Fibroblast of the aortic adventitia (primary cell): ENCODE data around the gene KRT3. TPM values are rescaled to one million over a fixed set of nuclear protein-coding genes. Genes with fewer than 3 reads are reported as not detected.

Source experiments
- DNase-seq: peaks from one replicate; pipeline ENCODE4 v3.0.0-alpha.2; 2010; ENCODE audit warnings: low read depth
- H3K4me3 ChIP-seq: 2 replicates; pipeline ENCODE4 v1.5.1; 2011; ENCODE audit warnings: low read depth, mild to moderate bottlenecking, control low read depth, low read length, moderate library complexity
- total RNA-seq: library from RNA; depleted of rRNA; stranded (reverse); fragments of >200 nt; gene quantifications from 2 replicates; pipeline ENCODE4 v1.2.3, GENCODE V29; 2012; ENCODE audit warnings: low replicate concordance
- TF ChIP-seq, protein P1 (sequence below): IDR thresholded peaks from 2 replicates; pipeline ENCODE4 v1.5.1; 2011; ENCODE audit warnings: mild to moderate bottlenecking, low read length, control low read depth, inconsistent platforms; ENCODE audit not compliant: insufficient read depth

The KRT3 gene
- not detected in 2 replicates for total RNA-seq

DNA sequence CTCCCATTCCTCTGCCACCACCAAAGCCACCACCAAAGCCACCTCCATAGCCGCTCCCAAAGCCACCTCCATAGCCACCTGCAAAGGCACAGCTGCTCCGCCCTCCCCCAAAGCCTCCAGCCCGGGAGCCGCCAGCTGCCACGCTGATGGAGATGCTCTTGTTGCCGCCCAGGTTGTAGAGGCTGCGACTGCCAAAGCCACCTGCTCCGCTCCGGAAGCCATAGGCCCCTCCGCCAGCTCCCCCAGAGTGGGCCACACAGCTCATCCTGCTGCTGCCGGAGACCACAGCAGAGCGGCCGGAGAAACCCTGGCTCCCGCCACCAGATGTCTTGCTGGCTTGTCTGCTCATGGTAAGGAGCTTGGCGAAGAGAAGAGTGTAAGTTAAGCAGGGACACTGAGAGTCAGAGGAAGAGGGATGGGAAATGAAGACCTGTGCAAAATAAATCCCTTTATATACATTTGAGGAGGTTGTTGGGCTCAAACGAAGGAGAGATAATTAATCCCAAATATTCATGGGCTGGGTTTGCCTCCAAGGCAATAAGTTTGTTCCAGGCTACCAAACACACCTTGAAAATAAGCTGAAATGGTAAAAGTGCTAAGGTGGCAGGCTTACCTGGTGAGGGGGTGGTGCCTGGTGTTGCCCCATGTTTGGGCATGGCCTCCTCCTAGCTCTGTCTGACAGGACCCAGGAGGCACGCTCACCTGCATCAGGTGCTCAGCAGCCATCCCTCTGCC, at the start of gene KRT3:
Gene KRT3 (minus strand): TSS at position 424 of the 735 bp plus-strand sequence. CDS start 75 bp downstream, at position 349.
- TF ChIP-seq, protein P1, sequence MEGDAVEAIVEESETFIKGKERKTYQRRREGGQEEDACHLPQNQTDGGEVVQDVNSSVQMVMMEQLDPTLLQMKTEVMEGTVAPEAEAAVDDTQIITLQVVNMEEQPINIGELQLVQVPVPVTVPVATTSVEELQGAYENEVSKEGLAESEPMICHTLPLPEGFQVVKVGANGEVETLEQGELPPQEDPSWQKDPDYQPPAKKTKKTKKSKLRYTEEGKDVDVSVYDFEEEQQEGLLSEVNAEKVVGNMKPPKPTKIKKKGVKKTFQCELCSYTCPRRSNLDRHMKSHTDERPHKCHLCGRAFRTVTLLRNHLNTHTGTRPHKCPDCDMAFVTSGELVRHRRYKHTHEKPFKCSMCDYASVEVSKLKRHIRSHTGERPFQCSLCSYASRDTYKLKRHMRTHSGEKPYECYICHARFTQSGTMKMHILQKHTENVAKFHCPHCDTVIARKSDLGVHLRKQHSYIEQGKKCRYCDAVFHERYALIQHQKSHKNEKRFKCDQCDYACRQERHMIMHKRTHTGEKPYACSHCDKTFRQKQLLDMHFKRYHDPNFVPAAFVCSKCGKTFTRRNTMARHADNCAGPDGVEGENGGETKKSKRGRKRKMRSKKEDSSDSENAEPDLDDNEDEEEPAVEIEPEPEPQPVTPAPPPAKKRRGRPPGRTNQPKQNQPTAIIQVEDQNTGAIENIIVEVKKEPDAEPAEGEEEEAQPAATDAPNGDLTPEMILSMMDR, result no peak
- no peak within 1 kb of the TSS for H3K4me3 ChIP-seq
- DNase-seq, result no peak

DNA sequence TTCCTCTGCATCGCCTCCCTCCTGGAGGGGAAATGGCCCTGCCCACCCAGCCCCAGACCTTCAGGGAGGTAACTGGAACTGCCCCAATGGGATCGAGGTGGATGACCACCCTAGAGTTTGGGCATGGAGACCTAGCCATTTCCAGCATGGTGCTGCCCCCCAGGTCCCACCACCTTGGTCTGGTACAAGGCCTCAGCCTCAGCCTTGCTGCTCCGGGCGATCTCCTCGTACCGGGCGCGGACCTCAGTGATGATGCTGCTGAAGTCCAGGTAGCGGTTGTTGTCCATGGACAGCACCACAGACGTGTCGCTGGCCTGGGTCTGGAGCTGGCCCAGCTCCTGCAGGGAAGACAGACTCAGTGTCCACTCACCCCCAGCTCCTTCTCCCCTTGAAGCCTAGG, 48.5 kb upstream of the KRT3 start:
- no peak overlapping the region for H3K4me3 ChIP-seq
- TF ChIP-seq, protein P1, result no peak
- no peak for DNase-seq

DNA sequence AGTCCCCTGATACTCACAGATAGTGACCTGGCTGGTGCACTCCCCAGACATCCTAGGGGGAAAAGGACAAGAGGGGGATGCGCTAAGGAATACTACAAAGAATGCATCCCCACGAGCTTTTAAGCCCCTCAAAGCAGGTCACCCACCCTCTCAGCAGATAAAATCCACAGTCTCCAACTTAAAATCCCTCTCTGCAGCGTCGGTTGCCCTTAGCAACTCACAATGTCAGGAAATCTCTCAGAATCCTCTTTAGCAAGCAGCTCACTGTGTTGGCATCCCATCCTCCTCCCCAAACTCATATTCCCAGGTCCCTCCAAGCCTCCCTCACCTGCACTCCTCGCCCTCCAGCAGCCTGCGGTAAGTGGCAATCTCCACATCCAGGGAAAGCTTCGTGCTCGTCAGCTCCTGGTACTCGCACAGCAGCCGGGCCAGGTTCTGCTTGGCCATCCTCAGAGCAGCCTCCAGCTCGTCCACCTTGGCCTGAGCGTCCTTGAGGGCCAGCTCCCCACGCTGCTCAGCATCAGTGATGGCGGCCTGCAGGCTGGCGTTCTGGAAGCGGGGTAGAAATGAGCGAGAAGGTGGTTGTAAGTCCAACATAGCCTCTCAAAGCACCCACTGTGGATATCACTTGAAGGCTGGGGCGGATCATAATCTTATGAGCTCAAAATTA, 43.7 kb upstream of the KRT3 start:
- TF ChIP-seq, protein P1, result no peak
- H3K4me3 ChIP-seq, result no peak overlapping the region
- DNase-seq, result no peak

DNA sequence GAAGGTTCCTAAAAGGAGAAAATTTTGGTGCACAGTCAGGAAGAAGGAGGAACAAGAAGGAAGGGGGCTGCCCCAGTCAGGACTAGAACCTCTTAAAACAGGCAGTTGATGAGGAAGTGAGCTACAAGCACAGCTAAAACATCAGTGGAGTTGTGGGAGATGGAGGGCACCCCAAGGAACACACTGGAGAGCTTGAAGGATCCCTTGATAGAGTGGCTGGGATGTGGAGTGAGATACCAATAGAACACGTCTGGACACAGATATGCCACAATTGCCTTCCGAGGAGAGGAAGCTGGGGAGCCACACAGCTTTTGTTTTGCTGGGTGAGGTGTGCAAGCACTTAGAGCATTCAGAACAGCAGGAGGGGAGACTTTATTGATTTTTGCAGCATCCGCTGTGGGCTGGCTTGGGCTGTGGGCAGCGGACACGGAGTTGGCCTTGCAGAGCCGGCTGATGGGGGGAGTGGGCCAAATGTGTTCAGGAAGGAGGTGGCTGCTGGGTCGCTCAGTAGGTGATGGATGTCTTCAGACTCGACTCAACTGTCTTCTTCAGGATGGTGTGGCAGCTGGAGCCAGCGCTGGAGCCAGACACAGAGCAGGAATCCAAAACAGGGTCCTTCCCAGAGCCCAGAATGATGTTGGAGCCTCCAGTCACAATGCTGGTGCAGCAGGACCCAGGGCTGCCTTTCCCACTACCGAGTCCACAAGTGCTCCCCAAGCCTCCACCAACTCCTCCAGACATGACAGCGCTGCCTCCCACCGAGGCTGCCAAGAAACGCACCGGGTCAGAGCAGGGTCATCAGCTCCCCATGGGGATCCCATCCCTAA, 42.9 kb upstream of the KRT3 start:
- DNase-seq, result no peak
- TF ChIP-seq, protein P1, result no peak
- H3K4me3 ChIP-seq, result no peak overlapping the region

DNA sequence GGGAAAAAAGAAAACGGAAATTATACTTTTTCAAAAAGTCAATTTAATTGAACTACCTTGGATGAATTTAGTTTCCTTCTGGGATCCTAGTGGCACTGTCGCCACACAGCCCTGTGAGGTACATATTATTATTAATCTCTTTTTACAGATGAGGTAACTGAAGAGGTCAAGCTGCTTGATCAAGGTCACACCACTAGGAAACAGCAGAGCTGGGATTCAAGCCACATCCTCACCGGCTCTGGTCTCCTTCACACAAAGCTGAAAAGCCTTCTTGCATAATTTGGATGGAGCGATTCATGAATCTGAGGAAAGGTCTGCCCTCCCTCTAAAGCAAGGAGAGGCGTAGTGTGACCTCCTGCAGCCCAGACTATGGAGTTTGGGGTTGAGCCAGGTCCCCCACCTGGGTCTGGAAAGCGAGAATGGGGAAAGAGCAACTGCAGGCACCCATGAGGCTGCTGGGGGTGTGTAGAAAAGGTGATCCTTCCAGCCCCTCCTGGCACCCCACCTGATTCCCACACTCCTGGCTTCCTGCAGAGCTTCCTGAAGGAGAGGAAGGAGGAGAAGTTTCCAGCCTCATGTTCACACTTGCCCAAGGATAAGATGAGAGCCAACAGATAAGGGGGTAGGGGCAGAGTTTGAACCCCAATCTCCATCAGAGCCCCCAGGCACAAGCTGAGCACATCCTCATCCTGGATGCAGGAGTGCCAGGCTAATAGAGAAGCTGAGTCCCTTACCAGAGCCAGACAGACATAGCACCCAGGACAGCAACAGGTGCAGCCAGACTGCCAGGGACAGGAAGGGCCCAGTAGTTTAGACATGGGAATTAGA, 42.1 kb upstream of the KRT3 start:
- TF ChIP-seq, protein P1, result no peak
- DNase-seq, result peak; percentile 17
- no peak overlapping the region for H3K4me3 ChIP-seq

DNA sequence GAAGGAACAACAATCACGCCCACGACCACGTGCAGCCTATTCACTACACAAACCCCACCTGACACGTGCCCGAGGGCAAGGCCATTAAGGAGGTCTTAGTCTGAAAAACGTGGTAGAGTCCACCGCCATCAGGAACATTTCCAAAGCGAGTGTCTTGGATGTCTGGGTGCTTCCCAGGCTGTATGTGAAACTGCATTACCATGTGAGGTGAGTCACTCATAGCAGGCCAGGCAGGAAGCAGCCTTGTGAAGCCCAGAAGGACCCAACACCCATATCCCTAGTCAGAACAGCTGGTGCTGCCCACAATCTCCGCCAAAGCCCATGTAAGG, 41.5 kb upstream of the KRT3 start:
- H3K4me3 ChIP-seq, result no peak overlapping the region
- peak; percentile 69 for DNase-seq
- TF ChIP-seq, protein P1, result no peak
